AG09319 (cell line): Measurements from ENCODE around the gene MORF4L2.

ENCODE experiments used
- DNase-seq: peaks from one replicate; pipeline ENCODE4 v3.0.0-alpha.2; 2010; ENCODE audit warnings: low read depth; ENCODE audit errors: extremely low read depth
- CTCF ChIP-seq: IDR thresholded peaks from 2 replicates; pipeline ENCODE4 v1.5.1; 2011; ENCODE audit warnings: low read depth, mild to moderate bottlenecking, inconsistent platforms, low read length, moderate library complexity

The MORF4L2 gene

GRCh38 chrX:103699243-103699642 is 12.7 kb upstream of the MORF4L2 start:
- no peak for TF ChIP-seq CTCF
- no peak for DNase-seq

DNA sequence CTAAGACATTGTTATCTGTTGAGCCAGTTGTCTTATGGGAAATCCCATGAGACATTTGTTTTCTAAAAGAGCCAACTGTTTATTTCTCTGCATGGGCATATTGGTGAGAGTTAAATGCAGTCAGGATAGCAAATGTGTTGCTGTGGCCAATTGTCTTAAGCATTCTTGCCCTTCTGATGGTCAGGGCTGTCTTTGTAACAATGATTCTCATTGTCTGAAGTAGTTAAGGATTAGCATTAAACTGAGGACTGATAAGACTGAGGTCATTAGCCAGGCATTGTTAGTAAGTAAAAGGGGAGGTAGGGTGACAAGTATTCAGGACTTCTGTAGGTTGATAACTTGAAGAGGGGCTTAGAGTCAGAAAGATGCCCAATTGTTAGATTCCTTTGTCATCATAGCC is 11.2 kb upstream of the MORF4L2 start:
- TF ChIP-seq CTCF, result no peak
- DNase-seq, result no peak

GRCh38 chrX:103691059-103691458 is 4.6 kb upstream of the MORF4L2 start:
- no peak for TF ChIP-seq CTCF
- no peak for DNase-seq

DNA sequence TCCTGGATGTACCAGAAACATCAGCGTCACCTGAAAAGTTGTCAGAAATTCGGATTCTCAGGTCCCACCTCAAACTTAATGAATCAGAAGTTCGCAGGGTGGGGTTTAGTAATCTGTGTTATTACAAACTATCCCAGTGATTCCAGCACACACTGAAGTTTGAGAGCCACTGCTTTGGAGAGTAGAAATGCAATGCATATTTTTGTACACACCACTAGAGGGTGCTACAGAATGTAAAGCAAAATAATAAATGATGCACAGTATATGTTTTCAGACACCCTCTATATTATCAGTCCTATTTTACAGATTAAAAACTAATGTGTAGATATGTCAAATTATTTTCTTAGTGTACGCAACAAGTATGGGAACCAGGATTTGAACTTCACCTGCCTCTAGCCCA is 2.4 kb upstream of the MORF4L2 start:
- DNase-seq, result no peak
- TF ChIP-seq CTCF, result peak; percentile 54

DNA sequence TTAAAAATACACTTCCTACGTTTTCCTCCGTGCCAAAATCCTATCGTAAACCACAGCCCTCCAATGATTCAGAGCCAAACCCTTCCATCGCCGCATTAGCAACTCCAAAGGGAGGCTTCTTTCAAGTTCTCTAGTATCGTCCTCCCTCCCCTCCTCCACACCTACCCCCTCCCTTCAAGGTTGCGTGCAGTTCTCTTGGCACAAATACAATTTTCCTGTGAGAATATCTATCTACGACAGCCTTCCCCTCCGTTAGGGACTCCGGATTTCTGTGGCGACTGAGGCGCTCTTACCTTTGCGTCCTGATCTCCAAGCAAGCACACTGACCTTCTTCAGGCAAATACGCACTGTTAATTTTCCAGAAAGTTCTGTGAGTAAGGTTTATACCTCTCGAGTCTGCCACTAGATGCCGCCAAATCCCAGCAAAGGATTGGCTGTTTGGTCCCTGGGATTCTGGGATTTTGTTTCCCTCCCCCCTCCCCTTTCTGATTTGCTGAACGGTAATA is 1.2 kb upstream of the MORF4L2 start:
- peak; percentile 63 for TF ChIP-seq CTCF
- DNase-seq, result peak; percentile 44

- peak; percentile 37 for TF ChIP-seq CTCF
- DNase-seq, result peak; percentile 58
Measured at GRCh38 chrX:103687073-103687695, 685 bp upstream of the MORF4L2 start.

DNA sequence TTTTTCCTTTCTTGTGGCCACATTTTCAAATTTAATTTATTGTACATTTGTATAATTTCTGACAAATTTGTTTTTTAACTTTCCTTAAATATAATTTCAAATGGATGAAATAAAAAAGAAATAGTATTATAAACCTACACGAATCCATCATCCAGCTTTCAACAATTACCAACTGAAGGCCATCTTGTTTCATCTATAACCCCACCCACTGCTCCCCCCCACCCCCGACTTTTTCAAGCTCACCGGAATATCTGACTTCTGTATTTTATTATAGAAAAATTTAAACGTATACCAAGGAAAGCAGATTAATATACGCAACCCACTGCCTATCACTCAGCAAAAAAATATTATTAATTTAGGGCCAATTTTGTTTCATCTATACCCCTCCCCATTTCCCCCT is 1.1 kb downstream of the MORF4L2 start:
- DNase-seq, result no peak
- no peak for TF ChIP-seq CTCF
